ENCODE results near the gene EXOC1.
"Not testable (repeated sequence)": the region's sequence is repeated elsewhere in the genome, so short reads cannot be mapped to it uniquely, and the experiment has no call there.

The EXOC1 gene

GRCh38 chr4:55853484-55854046, at the start of gene EXOC1:
Gene EXOC1 (plus strand): TSS chr4:55853648. CDS start chr4:55858324, 4,676 bp downstream.
- DNase-seq = peak; percentile 96 to 99

- DNase-seq = no peak
Measured at GRCh38 chr4:55807556-55807955, 45.9 kb upstream of the EXOC1 start.

- no peak for DNase-seq
Measured at GRCh38 chr4:55808186-55808585, 45.3 kb upstream of the EXOC1 start.

- DNase-seq = no peak
Measured at GRCh38 chr4:55808632-55809031, 44.8 kb upstream of the EXOC1 start.

GRCh38 chr4:55817691-55818090, 35.8 kb upstream of the EXOC1 start:
- DNase-seq = no peak

- no peak for DNase-seq
Measured at GRCh38 chr4:55819634-55820033, 33.8 kb upstream of the EXOC1 start, which contains the start of gene EXOC1L. Gene EXOC1L (plus strand): TSS chr4:55819790. CDS start chr4:55820027, 237 bp downstream.

- DNase-seq = no peak
Measured at GRCh38 chr4:55820279-55820678, 33.2 kb upstream of the EXOC1 start.

- no peak for DNase-seq
Measured at GRCh38 chr4:55822329-55822728, 31.1 kb upstream of the EXOC1 start.

- DNase-seq = no peak
Measured at GRCh38 chr4:55824865-55825264, 28.6 kb upstream of the EXOC1 start.

- no peak for DNase-seq
Measured at GRCh38 chr4:55826986-55827385, 26.5 kb upstream of the EXOC1 start.

GRCh38 chr4:55827582-55827981, 25.9 kb upstream of the EXOC1 start:
- DNase-seq = no peak

GRCh38 chr4:55830048-55830447, 23.4 kb upstream of the EXOC1 start:
- DNase-seq = no peak

GRCh38 chr4:55830716-55831115, 22.7 kb upstream of the EXOC1 start:
- no peak for DNase-seq

GRCh38 chr4:55834086-55834795, 19.2 kb upstream of the EXOC1 start:
- DNase-seq = no peak

- DNase-seq = no peak
Measured at GRCh38 chr4:55837903-55838302, 15.5 kb upstream of the EXOC1 start.

GRCh38 chr4:55838356-55838755, 15.1 kb upstream of the EXOC1 start:
- no peak for DNase-seq

- no peak for DNase-seq
Measured at GRCh38 chr4:55838952-55839351, 14.5 kb upstream of the EXOC1 start.

GRCh38 chr4:55840956-55841355, 12.5 kb upstream of the EXOC1 start:
- no peak for DNase-seq

- DNase-seq = not testable (repeated sequence)
Measured at GRCh38 chr4:55841373-55842239, 11.8 kb upstream of the EXOC1 start.

GRCh38 chr4:55842312-55842711, 11.1 kb upstream of the EXOC1 start:
- not testable (repeated sequence) for DNase-seq

GRCh38 chr4:55849724-55850123, 3.7 kb upstream of the EXOC1 start:
- DNase-seq = no peak

GRCh38 chr4:55851885-55852284, 1.6 kb upstream of the EXOC1 start:
- peak in 1 of 2 experiments; percentile 19 for DNase-seq

GRCh38 chr4:55854129-55854528, 681 bp downstream of the EXOC1 start:
- no peak for DNase-seq

GRCh38 chr4:55857586-55857985, 4.1 kb downstream of the EXOC1 start:
- DNase-seq = no peak

Measured in stimulated activated CD4-positive, alpha-beta T cell treated with anti-CD3 and anti-CD28 coated beads, Interleukin-4, amount 100 ng/mL, for 4 hours (primary cell).